NCI-H1694 (cell line): ENCODE measurements around the gene CDC42BPA.
"Not testable (repeated sequence)": the region's sequence is repeated elsewhere in the genome, so short reads cannot be mapped to it uniquely, and the experiment has no call there.

Source experiments
- DNase-seq: peaks from one replicate; lab custom pipeline; 2025; lab: John Stamatoyannopoulos, UW

Gene CDC42BPA

DNA sequence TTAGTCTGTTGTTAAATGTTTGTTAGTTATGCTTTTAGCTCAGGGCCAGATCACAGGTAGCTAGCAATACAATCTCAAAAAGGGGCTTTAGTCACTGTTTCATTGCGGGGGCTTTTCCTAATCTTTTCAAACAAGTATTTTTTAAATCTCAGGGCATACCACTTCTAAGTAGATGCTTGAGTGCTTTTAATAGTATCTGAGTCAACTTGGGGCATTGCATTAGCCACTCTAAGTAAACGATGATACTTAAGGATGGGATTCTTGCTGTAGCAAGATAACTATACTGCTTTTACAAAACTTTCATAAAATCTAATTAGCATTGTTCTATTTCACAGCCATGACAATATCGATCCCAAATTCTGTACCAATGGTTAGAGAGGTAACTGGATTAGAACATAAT is 11.6 kb downstream of the CDC42BPA start:
- no peak for DNase-seq

DNA sequence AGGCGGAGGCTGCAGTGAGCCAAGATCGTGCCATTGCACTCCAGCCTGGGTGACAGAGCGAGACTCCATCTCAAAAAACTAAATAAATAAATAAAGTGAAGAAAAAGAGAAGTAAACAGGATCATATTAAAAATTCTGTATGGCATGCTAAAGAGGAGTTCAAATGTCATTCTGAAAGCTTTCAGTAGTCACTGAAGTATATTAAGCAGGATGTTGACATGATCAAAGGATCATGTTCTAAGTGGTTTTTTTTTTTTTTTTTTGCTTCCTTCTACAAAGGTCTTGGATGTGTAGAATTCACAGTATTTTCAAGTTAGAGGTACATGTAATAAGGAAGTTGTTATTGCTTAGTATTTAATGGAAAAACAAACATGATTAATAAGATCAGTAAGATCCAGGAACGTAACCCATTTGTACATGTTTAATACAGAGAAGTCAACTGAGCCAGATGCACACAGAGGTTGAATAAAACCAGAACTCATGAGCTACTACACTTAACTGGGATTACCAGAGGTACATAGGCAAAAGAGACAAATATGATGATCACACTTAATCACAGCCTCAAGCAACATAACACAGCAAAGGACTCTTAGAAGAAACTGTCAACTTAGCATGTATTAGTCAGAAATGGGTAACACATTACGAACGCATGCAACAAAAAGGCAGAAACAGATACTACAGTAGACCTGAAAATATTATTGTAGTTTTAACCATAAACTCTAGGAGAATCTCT is 12.2 kb downstream of the CDC42BPA start:
- DNase-seq: no peak

- no peak for DNase-seq
These were observed 13.6 kb downstream of the CDC42BPA start for GRCh38 chr1:227304665-227305064.

GRCh38 chr1:227303662-227304061 is 14.6 kb downstream of the CDC42BPA start:
- no peak for DNase-seq

- DNase-seq: no peak
These were observed 17.6 kb downstream of the CDC42BPA start for GRCh38 chr1:227300682-227301081.

GRCh38 chr1:227299688-227300087 is 18.6 kb downstream of the CDC42BPA start:
- no peak for DNase-seq

DNA sequence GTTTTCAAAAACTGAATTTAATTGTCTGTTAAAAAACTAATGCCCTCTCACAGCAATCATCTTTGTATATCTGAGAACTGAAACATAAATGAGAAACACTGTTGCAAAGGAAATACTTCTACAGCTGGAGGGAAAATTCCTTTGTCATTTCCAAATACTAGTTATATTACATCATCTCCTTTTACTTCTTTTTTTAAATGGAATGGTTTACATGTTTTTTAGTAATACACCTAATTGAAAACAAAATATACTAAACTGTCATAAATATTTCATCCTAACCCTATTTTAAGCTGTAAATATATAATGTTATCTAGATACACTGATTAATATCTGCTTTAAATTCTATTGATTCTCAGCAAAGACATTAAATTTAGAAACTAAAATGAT is 19.1 kb downstream of the CDC42BPA start:
- no peak for DNase-seq

DNA sequence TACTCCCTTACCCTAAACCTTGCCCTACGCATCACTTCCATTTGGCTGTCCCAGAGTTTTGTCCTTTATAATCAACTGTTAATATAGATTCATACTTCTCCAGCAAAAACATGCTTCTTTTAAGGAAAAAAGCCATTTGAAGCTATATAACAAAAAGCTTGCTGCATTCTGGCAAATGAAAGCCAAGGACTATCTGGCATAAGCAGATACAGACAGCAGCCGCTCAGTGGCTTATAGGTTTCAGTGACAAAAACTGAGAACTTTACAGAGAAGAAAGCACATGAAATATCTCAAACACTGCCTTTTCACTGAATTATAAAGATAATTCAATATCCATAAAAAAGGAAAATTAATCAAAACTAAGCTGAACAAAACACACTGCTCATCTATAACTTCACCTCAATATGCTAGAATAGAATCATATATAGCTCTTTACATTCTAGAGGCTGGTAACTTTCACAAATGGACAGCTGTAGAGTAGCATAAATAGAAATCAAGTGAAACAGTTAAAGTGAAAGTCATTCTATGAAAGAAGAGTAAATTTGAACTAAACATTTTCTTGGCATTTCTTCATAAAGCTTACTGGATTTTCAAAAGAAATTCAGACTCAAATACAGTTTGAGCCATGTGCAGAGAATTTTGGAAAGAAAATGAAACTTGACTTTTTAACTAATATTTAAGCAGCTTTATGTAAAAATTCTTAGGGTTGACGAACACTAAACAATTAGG is 19.6 kb downstream of the CDC42BPA start:
- DNase-seq: no peak

DNA sequence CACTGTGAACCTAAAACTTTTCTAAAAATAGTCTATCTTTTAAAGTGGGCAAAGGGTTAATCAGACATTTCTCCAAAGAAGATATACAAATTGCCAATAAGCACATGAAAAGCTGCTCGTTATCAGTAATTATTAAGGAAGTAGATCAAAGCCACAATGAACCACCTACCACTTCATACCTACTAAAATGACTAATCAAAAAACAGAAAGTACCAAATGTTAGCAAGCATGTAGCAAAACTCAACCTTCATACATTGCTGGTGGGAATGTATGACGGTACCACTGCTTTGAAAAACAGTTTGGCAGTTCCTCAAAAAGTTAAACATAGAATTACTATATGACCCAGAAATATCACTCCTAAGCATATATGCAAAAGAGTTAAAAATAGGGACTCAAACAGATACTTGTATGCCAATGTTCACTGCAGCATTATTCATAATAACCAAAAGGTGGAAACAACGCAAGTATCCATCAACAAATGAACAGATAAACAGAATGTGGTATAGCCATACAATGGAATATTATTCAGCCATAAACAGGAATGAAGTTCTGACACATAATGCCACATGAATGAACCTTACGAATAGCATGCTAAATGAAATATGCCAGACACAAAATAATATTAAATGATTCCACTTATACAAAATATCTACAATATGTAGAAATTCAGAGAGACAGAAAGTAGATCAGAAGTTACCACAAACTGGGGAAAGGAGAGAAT is 21.1 kb downstream of the CDC42BPA start:
- no peak for DNase-seq

GRCh38 chr1:227295609-227296008 is 22.7 kb downstream of the CDC42BPA start:
- no peak for DNase-seq

GRCh38 chr1:227285745-227286144 is 32.5 kb downstream of the CDC42BPA start:
- DNase-seq: no peak

GRCh38 chr1:227281371-227281770 is 36.9 kb downstream of the CDC42BPA start:
- no peak for DNase-seq

DNA sequence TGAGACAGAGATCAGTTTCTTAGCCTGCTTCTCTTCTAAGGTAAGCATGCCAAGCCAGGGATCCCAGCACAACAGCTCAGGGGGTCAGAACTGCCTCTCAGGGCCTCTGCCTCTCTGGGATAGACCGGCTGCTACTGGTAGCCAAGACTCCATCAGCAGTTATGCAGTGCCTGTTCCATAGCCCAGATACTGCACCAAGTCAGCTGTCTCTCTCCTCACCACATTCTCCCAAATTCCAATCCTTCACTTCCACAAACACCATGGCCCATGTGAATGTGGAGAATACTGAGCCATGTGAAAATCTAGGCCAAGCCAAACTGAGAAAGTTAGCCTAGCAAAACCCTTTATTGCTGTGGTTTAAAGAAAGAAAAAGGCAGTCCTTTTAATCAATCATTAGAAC is 37.5 kb downstream of the CDC42BPA start:
- no peak for DNase-seq

GRCh38 chr1:227276156-227276693 is 42.1 kb downstream of the CDC42BPA start:
- DNase-seq: not testable (repeated sequence)

- DNase-seq: no peak
These were observed 44.7 kb downstream of the CDC42BPA start for GRCh38 chr1:227273557-227273956.

DNA sequence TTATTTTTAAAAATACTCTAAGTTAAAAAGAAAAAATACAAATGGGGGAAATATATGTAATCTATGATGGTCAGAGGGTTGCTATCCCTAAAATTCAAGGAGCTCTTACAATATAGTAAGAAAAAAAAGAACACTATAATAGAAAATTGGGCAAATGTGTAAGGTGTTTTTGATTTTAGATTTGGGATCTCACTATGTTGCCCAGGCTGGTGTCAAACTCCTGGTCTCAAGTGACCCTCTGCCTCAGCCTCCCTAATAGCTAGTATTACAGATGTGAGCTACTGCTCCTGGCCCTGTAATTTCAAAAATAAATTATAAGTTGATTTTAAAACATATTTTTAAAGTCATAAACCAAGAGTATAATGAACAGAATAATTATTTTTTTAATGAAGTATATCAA is 45.9 kb downstream of the CDC42BPA start:
- no peak for DNase-seq

GRCh38 chr1:227270554-227270953 is 47.7 kb downstream of the CDC42BPA start:
- no peak for DNase-seq

DNA sequence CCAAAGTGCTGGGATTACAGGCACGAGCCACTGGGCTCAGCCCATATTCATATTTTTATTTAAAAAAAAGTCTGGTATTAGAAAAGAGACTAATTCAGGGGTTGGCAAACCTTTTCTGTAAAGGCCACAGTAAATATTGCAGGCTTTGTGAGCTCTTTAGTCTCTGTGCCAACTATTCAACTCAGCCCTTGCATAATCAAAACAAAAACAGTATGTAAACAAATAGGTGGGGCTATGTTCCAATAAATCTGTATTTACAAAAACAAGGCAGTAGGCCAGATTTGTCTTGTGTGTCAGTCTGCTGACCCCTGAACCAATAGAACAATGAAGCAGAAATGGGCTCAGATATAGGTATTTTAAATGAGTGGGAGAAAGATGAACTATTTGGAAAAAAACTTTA is 49.3 kb downstream of the CDC42BPA start:
- no peak for DNase-seq

- no peak for DNase-seq
These were observed 52.4 kb downstream of the CDC42BPA start for GRCh38 chr1:227265891-227266290.

GRCh38 chr1:227263869-227264268 is 54.4 kb downstream of the CDC42BPA start:
- no peak for DNase-seq

GRCh38 chr1:227261501-227261900 is 56.8 kb downstream of the CDC42BPA start:
- no peak for DNase-seq

DNA sequence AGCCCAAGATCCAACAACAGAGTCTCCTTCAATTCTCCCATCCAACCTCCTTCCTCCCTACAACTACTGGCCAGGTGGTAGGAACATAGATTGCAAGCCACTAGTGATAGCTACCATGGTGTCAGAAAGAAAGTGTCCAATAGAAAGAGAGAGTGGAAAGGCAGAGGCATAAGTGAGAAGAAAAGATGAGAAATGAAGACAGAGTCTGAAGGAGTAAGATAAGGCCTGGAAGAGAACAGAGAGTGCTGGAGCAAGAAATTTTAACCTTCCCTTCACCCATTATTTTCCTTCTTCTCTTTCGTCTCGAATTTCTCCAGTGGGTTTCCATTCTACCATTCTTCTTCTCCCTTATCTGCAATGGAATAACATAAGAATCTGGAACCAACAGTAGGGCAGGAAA is 57.9 kb downstream of the CDC42BPA start:
- no peak for DNase-seq

- no peak for DNase-seq
These were observed 60.3 kb downstream of the CDC42BPA start for GRCh38 chr1:227257964-227258363.
